IPS-15b (cell line): Measurements from ENCODE around the gene CAMKK2.
"Not testable (repeated sequence)": the region's sequence is repeated elsewhere in the genome, so short reads cannot be mapped to it uniquely, and the experiment has no call there.

Source experiments
- H3K27me3 ChIP-seq: one replicate; pipeline ENCODE4 v1.6.1; 2013; ENCODE audit warnings: low read length; ENCODE audit not compliant: control insufficient read depth, insufficient read depth
- H3K36me3 ChIP-seq: one replicate; pipeline ENCODE4 v1.6.1; 2013; ENCODE audit warnings: low read length; ENCODE audit not compliant: control insufficient read depth, insufficient read depth
- H3K4me1 ChIP-seq: one replicate; pipeline ENCODE4 v1.6.1; 2013; ENCODE audit warnings: mild to moderate bottlenecking, low read length; ENCODE audit not compliant: control insufficient read depth, insufficient read depth
- H3K4me3 ChIP-seq: one replicate; pipeline ENCODE4 v1.5.1; 2013; ENCODE audit warnings: low read depth, low read length
- H3K9ac ChIP-seq: one replicate; pipeline ENCODE4 v1.6.1; 2013; ENCODE audit warnings: low read depth, mild to moderate bottlenecking, low read length
- H3K9me3 ChIP-seq: one replicate; pipeline ENCODE4 v1.6.1; 2013; ENCODE audit warnings: mild to moderate bottlenecking, low read length; ENCODE audit not compliant: control insufficient read depth, insufficient read depth

The CAMKK2 gene

GRCh38 chr12:121227294-121227693 is 69.2 kb downstream of the CAMKK2 start:
- Histone ChIP-seq H3K27me3 (no peaks in the 10 kb centered on the region), H3K36me3 (peaks cover 3% of the 10 kb centered on the region), H3K9ac (no peak overlapping the region), H3K4me1 (no peaks in the 10 kb centered on the region), H3K4me3 (no peak overlapping the region), H3K9me3 (no peaks in the 10 kb centered on the region)

- not testable (repeated sequence) for H3K4me1 ChIP-seq, H3K4me3 ChIP-seq, H3K27me3 ChIP-seq, H3K9me3 ChIP-seq, H3K36me3 ChIP-seq, H3K9ac ChIP-seq
Measured at GRCh38 chr12:121226871-121227270, 69.6 kb downstream of the CAMKK2 start.

- Histone ChIP-seq H3K9me3 (no peaks in the 10 kb centered on the region), H3K9ac (no peak overlapping the region), H3K4me3 (no peak overlapping the region), H3K27me3 (no peaks in the 10 kb centered on the region), H3K36me3 (peaks cover 3% of the 10 kb centered on the region), H3K4me1 (no peaks in the 10 kb centered on the region)
Measured at GRCh38 chr12:121226399-121226798, 70.1 kb downstream of the CAMKK2 start.

GRCh38 chr12:121224591-121224990 is 71.9 kb downstream of the CAMKK2 start:
- Histone ChIP-seq H3K4me1 (no peaks in the 10 kb centered on the region), H3K36me3 (peaks cover 6% of the 10 kb centered on the region), H3K4me3 (no peak overlapping the region), H3K27me3 (no peaks in the 10 kb centered on the region), H3K9me3 (no peaks in the 10 kb centered on the region), H3K9ac (no peak overlapping the region)

GRCh38 chr12:121223292-121224285 is 72.9 kb downstream of the CAMKK2 start:
- no peaks in the 10 kb centered on the region for H3K4me1 ChIP-seq
- H3K36me3 ChIP-seq: peaks cover 6% of the 10 kb centered on the region
- no peak overlapping the region for H3K9ac ChIP-seq
- no peak overlapping the region for H3K4me3 ChIP-seq
- H3K9me3 ChIP-seq: no peaks in the 10 kb centered on the region
- H3K27me3 ChIP-seq: no peaks in the 10 kb centered on the region

- no peak overlapping the region for H3K4me3 ChIP-seq
- H3K27me3 ChIP-seq: no peaks in the 10 kb centered on the region
- H3K9ac ChIP-seq: no peak overlapping the region
- H3K36me3 ChIP-seq: peaks cover 6% of the 10 kb centered on the region
- H3K4me1 ChIP-seq: no peaks in the 10 kb centered on the region
- no peaks in the 10 kb centered on the region for H3K9me3 ChIP-seq
Measured at GRCh38 chr12:121222847-121223246, 73.7 kb downstream of the CAMKK2 start.

- no peak overlapping the region for H3K9ac ChIP-seq
- H3K4me3 ChIP-seq: no peak overlapping the region
- peaks cover 6% of the 10 kb centered on the region for H3K36me3 ChIP-seq
- H3K9me3 ChIP-seq: no peaks in the 10 kb centered on the region
- H3K4me1 ChIP-seq: no peaks in the 10 kb centered on the region
- no peaks in the 10 kb centered on the region for H3K27me3 ChIP-seq
Measured at GRCh38 chr12:121219353-121219986, 77.0 kb downstream of the CAMKK2 start.

GRCh38 chr12:121218588-121219352 is 77.7 kb downstream of the CAMKK2 start:
- peaks cover 6% of the 10 kb centered on the region for H3K36me3 ChIP-seq
- H3K9ac ChIP-seq: no peak overlapping the region
- H3K4me3 ChIP-seq: no peak overlapping the region
- no peaks in the 10 kb centered on the region for H3K9me3 ChIP-seq
- H3K4me1 ChIP-seq: no peaks in the 10 kb centered on the region
- H3K27me3 ChIP-seq: no peaks in the 10 kb centered on the region

- Histone ChIP-seq H3K4me1 (no peaks in the 10 kb centered on the region), H3K27me3 (no peaks in the 10 kb centered on the region), H3K4me3 (no peak overlapping the region), H3K9me3 (no peaks in the 10 kb centered on the region), H3K36me3 (peaks cover 2% of the 10 kb centered on the region), H3K9ac (no peak overlapping the region)
Measured at GRCh38 chr12:121217761-121218160, 78.7 kb downstream of the CAMKK2 start.

- H3K36me3 ChIP-seq: peaks cover 2% of the 10 kb centered on the region
- H3K9me3 ChIP-seq: no peaks in the 10 kb centered on the region
- H3K9ac ChIP-seq: no peak overlapping the region
- no peak overlapping the region for H3K4me3 ChIP-seq
- H3K4me1 ChIP-seq: no peaks in the 10 kb centered on the region
- no peaks in the 10 kb centered on the region for H3K27me3 ChIP-seq
Measured at GRCh38 chr12:121217063-121217462, 79.4 kb downstream of the CAMKK2 start.

- H3K9me3 ChIP-seq: no peaks in the 10 kb centered on the region
- H3K4me1 ChIP-seq: no peaks in the 10 kb centered on the region
- H3K9ac ChIP-seq: no peak overlapping the region
- no peak overlapping the region for H3K4me3 ChIP-seq
- H3K36me3 ChIP-seq: peaks cover 2% of the 10 kb centered on the region
- H3K27me3 ChIP-seq: no peaks in the 10 kb centered on the region
Measured at GRCh38 chr12:121216102-121216501, 80.4 kb downstream of the CAMKK2 start.
